Measurements from ENCODE around the gene LRPPRC.
"Not testable (repeated sequence)": the region's sequence is repeated elsewhere in the genome, so short reads cannot be mapped to it uniquely, and the experiment has no call there.

Gene LRPPRC

GRCh38 chr2:43924463-43924862 is 71.3 kb downstream of the LRPPRC start:
- no peak overlapping the region for H3K27ac Mint-ChIP-seq
- DNase-seq (ENCODE audit: low spot score), result no peak

DNA sequence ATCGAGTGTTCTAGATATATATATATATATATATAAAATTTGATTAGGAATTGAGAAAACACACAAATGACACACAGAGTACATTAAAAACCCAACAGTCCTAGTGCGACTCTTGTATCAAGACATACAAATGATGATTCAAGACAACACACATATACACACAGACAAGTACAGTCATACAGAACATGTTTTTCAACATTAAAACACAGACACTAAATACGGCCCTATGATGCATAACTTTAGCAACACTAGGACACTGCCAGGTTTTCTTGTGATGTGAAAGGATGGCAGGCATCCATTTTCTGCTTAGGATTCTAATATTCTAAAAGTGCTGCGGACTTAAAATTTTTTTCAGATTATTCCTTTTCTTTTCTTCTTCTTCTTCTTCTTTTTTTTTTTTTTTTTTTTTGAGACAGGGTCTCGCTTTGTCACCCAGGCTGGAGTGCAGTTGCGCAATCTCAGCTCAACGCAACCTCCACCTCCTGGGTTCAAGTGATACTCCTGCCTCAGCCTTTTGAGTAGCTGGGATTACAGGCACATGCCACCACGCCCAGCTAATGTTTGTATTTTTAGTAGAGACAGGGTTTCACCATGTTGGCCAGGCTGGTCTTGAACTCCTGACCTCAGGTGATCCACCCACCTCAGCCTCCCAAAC is 84.5 kb downstream of the LRPPRC start:
- H3K27me3 Mint-ChIP-seq (ENCODE audit: low read depth); DNase-seq (ENCODE audit: low spot score); H3K9me3 Mint-ChIP-seq; H3K4me3 Mint-ChIP-seq: not testable (repeated sequence)
- peaks cover 14% of the 10 kb centered on the region for H3K4me1 Mint-ChIP-seq (ENCODE audit: low read depth)
- H3K36me3 Mint-ChIP-seq (ENCODE audit: low read depth), result peaks cover 39% of the 10 kb centered on the region
- peak overlapping the region; percentile 26 for H3K27ac Mint-ChIP-seq

More at GRCh38 chr2:43924463-43924862, 71.3 kb downstream of the LRPPRC start:
- Mint-ChIP-seq H3K36me3 (ENCODE audit: low read depth) (peaks cover 29% of the 10 kb centered on the region), H3K9me3 (no peaks in the 10 kb centered on the region), H3K27me3 (ENCODE audit: low read depth) (no peaks in the 10 kb centered on the region), H3K4me1 (ENCODE audit: low read depth) (peaks cover 13% of the 10 kb centered on the region), H3K4me3 (no peak overlapping the region)

DNA sequence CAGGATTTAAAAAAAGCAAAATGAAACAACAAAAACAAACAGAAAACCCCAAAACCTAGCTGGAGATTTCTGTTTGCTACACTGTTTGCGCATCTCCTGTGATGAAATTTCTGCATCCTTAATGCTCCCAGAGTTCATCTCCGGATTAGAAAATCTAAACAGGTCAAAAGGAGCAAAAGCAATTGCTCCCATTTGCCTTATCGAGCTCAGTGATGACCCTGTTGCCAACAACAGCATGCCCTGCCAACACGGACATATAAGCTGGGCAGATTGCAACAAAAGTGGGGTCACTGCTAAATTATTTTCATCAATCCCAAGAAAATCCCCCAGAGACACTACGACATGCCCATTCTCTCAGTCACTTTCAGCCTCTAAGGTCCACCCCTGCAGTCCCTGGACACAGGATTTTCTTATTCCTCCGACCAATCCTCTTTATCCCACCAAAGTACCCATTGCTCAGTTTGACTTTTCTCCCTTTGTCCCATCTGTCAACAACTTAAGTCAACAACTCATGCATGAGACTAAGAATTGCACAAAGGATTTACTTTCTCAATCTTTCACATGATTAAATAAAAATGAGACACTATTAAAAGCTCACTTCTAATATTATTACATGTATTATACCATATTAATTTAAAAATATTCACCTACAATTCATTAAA is 89.2 kb downstream of the LRPPRC start:
- Mint-ChIP-seq H3K9me3 (no peaks in the 10 kb centered on the region), H3K27me3 (ENCODE audit: low read depth) (no peaks in the 10 kb centered on the region), H3K4me1 (ENCODE audit: low read depth) (peaks cover 14% of the 10 kb centered on the region), H3K4me3 (no peak overlapping the region), H3K36me3 (ENCODE audit: low read depth) (peaks cover 49% of the 10 kb centered on the region), H3K27ac (no peak overlapping the region)
- no peak for DNase-seq (ENCODE audit: low spot score)

GRCh38 chr2:43905871-43906270 is 89.9 kb downstream of the LRPPRC start:
- Mint-ChIP-seq H3K4me3 (no peak overlapping the region), H3K4me1 (ENCODE audit: low read depth) (peaks cover 14% of the 10 kb centered on the region), H3K9me3 (no peaks in the 10 kb centered on the region), H3K27me3 (ENCODE audit: low read depth) (no peaks in the 10 kb centered on the region), H3K27ac (no peak overlapping the region), H3K36me3 (ENCODE audit: low read depth) (peaks cover 48% of the 10 kb centered on the region)
- DNase-seq (ENCODE audit: low spot score), result no peak

GRCh38 chr2:43905371-43905803 is 90.4 kb downstream of the LRPPRC start:
- no peak for DNase-seq (ENCODE audit: low spot score)
- peaks cover 14% of the 10 kb centered on the region for H3K4me1 Mint-ChIP-seq (ENCODE audit: low read depth)
- peaks cover 51% of the 10 kb centered on the region for H3K36me3 Mint-ChIP-seq (ENCODE audit: low read depth)
- H3K27me3 Mint-ChIP-seq (ENCODE audit: low read depth), result no peaks in the 10 kb centered on the region
- no peak overlapping the region for H3K27ac Mint-ChIP-seq
- no peaks in the 10 kb centered on the region for H3K9me3 Mint-ChIP-seq
- no peak overlapping the region for H3K4me3 Mint-ChIP-seq

GRCh38 chr2:43899589-43899988 is 96.2 kb downstream of the LRPPRC start:
- H3K9me3 Mint-ChIP-seq, result no peaks in the 10 kb centered on the region
- H3K27ac Mint-ChIP-seq, result no peak overlapping the region
- no peaks in the 10 kb centered on the region for H3K27me3 Mint-ChIP-seq (ENCODE audit: low read depth)
- peaks cover 47% of the 10 kb centered on the region for H3K36me3 Mint-ChIP-seq (ENCODE audit: low read depth)
- H3K4me3 Mint-ChIP-seq, result no peak overlapping the region
- H3K4me1 Mint-ChIP-seq (ENCODE audit: low read depth), result no peaks in the 10 kb centered on the region
- no peak for DNase-seq (ENCODE audit: low spot score)

- DNase-seq (ENCODE audit: low spot score), result no peak
- Mint-ChIP-seq H3K27me3 (ENCODE audit: low read depth) (no peaks in the 10 kb centered on the region), H3K4me3 (no peak overlapping the region), H3K27ac (no peak overlapping the region), H3K4me1 (ENCODE audit: low read depth) (no peaks in the 10 kb centered on the region), H3K36me3 (ENCODE audit: low read depth) (peaks cover 45% of the 10 kb centered on the region), H3K9me3 (no peaks in the 10 kb centered on the region)
Measured at GRCh38 chr2:43898838-43899346, 96.9 kb downstream of the LRPPRC start.

GRCh38 chr2:43898134-43898837 is 97.5 kb downstream of the LRPPRC start:
- Mint-ChIP-seq H3K4me1 (ENCODE audit: low read depth) (no peaks in the 10 kb centered on the region), H3K9me3 (no peaks in the 10 kb centered on the region), H3K27me3 (ENCODE audit: low read depth) (no peaks in the 10 kb centered on the region), H3K36me3 (ENCODE audit: low read depth) (peaks cover 50% of the 10 kb centered on the region), H3K4me3 (no peak overlapping the region), H3K27ac (no peak overlapping the region)
- no peak for DNase-seq (ENCODE audit: low spot score)

GRCh38 chr2:43897492-43897891 is 98.3 kb downstream of the LRPPRC start:
- H3K36me3 Mint-ChIP-seq (ENCODE audit: low read depth), result peaks cover 52% of the 10 kb centered on the region
- no peak overlapping the region for H3K27ac Mint-ChIP-seq
- H3K4me3 Mint-ChIP-seq, result no peak overlapping the region

DNA sequence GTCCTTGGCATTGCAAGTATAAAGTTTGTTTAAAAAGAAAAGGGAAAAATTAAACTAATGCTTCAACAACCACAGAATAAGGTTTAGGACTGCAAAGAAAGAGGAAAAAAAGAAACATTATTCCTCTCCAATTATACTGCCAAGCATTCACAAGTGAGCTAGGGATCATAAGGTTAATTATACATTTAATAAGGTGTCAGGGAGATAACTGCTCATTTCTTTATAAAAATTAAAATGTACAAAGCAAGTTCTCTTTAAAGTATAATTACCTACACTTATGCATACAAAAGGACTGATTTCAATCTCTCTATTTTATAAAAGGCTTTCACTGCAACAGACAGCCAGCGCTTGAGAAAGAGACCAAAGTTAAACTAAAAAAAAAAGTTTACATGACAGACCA is 98.9 kb downstream of the LRPPRC start:
- Mint-ChIP-seq H3K36me3 (ENCODE audit: low read depth) (peaks cover 56% of the 10 kb centered on the region), H3K4me1 (ENCODE audit: low read depth) (no peaks in the 10 kb centered on the region), H3K4me3 (no peak overlapping the region), H3K9me3 (no peaks in the 10 kb centered on the region), H3K27me3 (ENCODE audit: low read depth) (no peaks in the 10 kb centered on the region), H3K27ac (no peak overlapping the region)
- DNase-seq (ENCODE audit: low spot score), result no peak

More at GRCh38 chr2:43897492-43897891, 98.3 kb downstream of the LRPPRC start:
- no peaks in the 10 kb centered on the region for H3K4me1 Mint-ChIP-seq (ENCODE audit: low read depth)
- H3K9me3 Mint-ChIP-seq, result no peaks in the 10 kb centered on the region
- H3K27me3 Mint-ChIP-seq (ENCODE audit: low read depth), result no peaks in the 10 kb centered on the region
- DNase-seq (ENCODE audit: low spot score), result no peak

- H3K4me3 Mint-ChIP-seq, result no peak overlapping the region
- H3K9me3 Mint-ChIP-seq, result no peaks in the 10 kb centered on the region
- H3K36me3 Mint-ChIP-seq (ENCODE audit: low read depth), result peaks cover 56% of the 10 kb centered on the region
- H3K27ac Mint-ChIP-seq, result no peak overlapping the region
- no peak for DNase-seq (ENCODE audit: low spot score)
- H3K4me1 Mint-ChIP-seq (ENCODE audit: low read depth), result no peaks in the 10 kb centered on the region
- no peaks in the 10 kb centered on the region for H3K27me3 Mint-ChIP-seq (ENCODE audit: low read depth)
Measured at GRCh38 chr2:43894743-43895142, 101.0 kb downstream of the LRPPRC start.

- Mint-ChIP-seq H3K4me1 (ENCODE audit: low read depth) (no peaks in the 10 kb centered on the region), H3K27me3 (ENCODE audit: low read depth) (no peaks in the 10 kb centered on the region), H3K27ac (no peak overlapping the region), H3K36me3 (ENCODE audit: low read depth) (peaks cover 53% of the 10 kb centered on the region), H3K4me3 (no peak overlapping the region), H3K9me3 (no peaks in the 10 kb centered on the region)
- DNase-seq (ENCODE audit: low spot score), result no peak
Measured at GRCh38 chr2:43890855-43891254, 104.9 kb downstream of the LRPPRC start.

DNA sequence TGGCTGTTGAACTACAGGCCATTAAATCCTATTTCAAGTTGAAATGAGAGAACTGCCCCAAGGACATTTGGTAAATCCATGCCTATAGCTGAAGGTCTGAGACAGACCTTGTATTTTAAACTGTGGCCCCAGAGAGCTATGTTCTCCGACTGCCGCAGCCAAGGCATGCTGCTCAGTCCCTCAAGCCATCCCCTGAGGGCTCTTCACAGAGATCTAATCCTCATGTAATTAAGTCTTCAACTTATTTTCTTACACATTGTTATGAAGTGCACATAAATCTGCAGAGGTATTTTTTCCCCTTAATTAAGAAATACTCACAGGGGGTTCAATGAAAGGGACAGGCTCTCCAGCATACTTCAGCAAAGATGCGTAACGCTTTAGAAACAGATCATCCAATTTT is 106.4 kb downstream of the LRPPRC start:
- Mint-ChIP-seq H3K27me3 (ENCODE audit: low read depth) (no peaks in the 10 kb centered on the region), H3K27ac (no peak overlapping the region), H3K4me1 (ENCODE audit: low read depth) (no peaks in the 10 kb centered on the region), H3K4me3 (no peak overlapping the region), H3K36me3 (ENCODE audit: low read depth) (peaks cover 47% of the 10 kb centered on the region), H3K9me3 (no peaks in the 10 kb centered on the region)
- no peak for DNase-seq (ENCODE audit: low spot score)

- H3K4me3 Mint-ChIP-seq, result no peak overlapping the region
- peaks cover 29% of the 10 kb centered on the region for H3K36me3 Mint-ChIP-seq (ENCODE audit: low read depth)
- H3K27ac Mint-ChIP-seq, result no peak overlapping the region
Measured at GRCh38 chr2:43887176-43887575, 108.6 kb downstream of the LRPPRC start.

More at GRCh38 chr2:43887176-43887575, 108.6 kb downstream of the LRPPRC start:
- no peaks in the 10 kb centered on the region for H3K27me3 Mint-ChIP-seq (ENCODE audit: low read depth)
- no peak for DNase-seq (ENCODE audit: low spot score)
- no peaks in the 10 kb centered on the region for H3K4me1 Mint-ChIP-seq (ENCODE audit: low read depth)
- H3K9me3 Mint-ChIP-seq, result no peaks in the 10 kb centered on the region

Measured in T-helper 2 cell treated with Interferon-gamma antibody and Interleukin-4, amounts not matched to agents 5 μg/mL and 100 μg/mL, for 36 hours (primary cell).